DOHH2 (cell line): ENCODE results near the gene MLLT6.

Experiments used
- H3F3A ChIP-seq: fragments of 200-600 bp; sonication (generic), shearing (Covaris generic); 2 replicates; pipeline ENCODE4 v1.6.0; 2016; ENCODE audit warnings: antibody characterized with exemption, mild to moderate bottlenecking; ENCODE audit not compliant: control insufficient read depth, insufficient read depth
- H3K27ac ChIP-seq: fragments of 200-600 bp; sonication (generic); 2 replicates; pipeline ENCODE4 v1.5.1; 2014; ENCODE audit warnings: low read depth, mild to moderate bottlenecking, low read length, moderate library complexity
- H3K27me3 ChIP-seq: fragments of 200-600 bp; sonication (generic); 2 replicates; pipeline ENCODE4 v1.6.1; 2014; ENCODE audit warnings: mild to moderate bottlenecking, low read length, mixed read lengths; ENCODE audit not compliant: control insufficient read depth
- H3K36me3 ChIP-seq: fragments of 200-600 bp; sonication (generic); 2 replicates; pipeline ENCODE4 v1.6.1; 2014; ENCODE audit warnings: mild to moderate bottlenecking, low read length, moderate library complexity, mixed read lengths; ENCODE audit not compliant: control insufficient read depth
- H3K4me1 ChIP-seq: fragments of 200-600 bp; sonication (generic); 2 replicates; pipeline ENCODE4 v1.6.1; 2014; ENCODE audit warnings: mild to moderate bottlenecking, low read length, mixed read lengths; ENCODE audit not compliant: control insufficient read depth
- H3K4me2 ChIP-seq: fragments of 200-600 bp; sonication (generic); 2 replicates; pipeline ENCODE4 v1.6.0; 2014; ENCODE audit warnings: mild to moderate bottlenecking, low read length, moderate library complexity
- H3K4me3 ChIP-seq: fragments of 200-600 bp; sonication (generic); 2 replicates; pipeline ENCODE4 v1.5.1; 2014; ENCODE audit warnings: mild to moderate bottlenecking, low read length, mixed read lengths
- H3K79me2 ChIP-seq: fragments of 200-600 bp; sonication (generic); 2 replicates; pipeline ENCODE4 v1.6.1; 2014; ENCODE audit warnings: mild to moderate bottlenecking, low read length, mixed read lengths; ENCODE audit not compliant: control insufficient read depth
- H3K9me2 ChIP-seq: fragments of 200-600 bp; sonication (generic); replicated peaks from 2 replicates; pipeline ENCODE4 v1.6.1; 2014; ENCODE audit warnings: mild to moderate bottlenecking, low read length, mixed read lengths; ENCODE audit not compliant: control insufficient read depth
- H3K9me3 ChIP-seq: fragments of 200-600 bp; sonication (generic); 2 replicates; pipeline ENCODE4 v1.6.1; 2014; ENCODE audit warnings: antibody characterized with exemption, low read length, mixed read lengths; ENCODE audit not compliant: control insufficient read depth, insufficient read depth
- H4K20me1 ChIP-seq: fragments of 200-600 bp; sonication (generic); 2 replicates; pipeline ENCODE4 v1.6.0; 2014; ENCODE audit warnings: low read depth, mild to moderate bottlenecking, antibody characterized with exemption, low read length, moderate library complexity; ENCODE audit not compliant: control insufficient read depth, insufficient read depth
- EZH2phosphoT487 ChIP-seq: fragments of 200-600 bp; sonication (generic); IDR thresholded peaks from 2 replicates; pipeline ENCODE4 v1.6.1; 2017; ENCODE audit warnings: borderline replicate concordance, mild to moderate bottlenecking, antibody characterized with exemption, low read length, moderate library complexity, mixed read lengths
- TF ChIP-seq, protein P1 (sequence below): fragments of 200-600 bp; sonication (generic); IDR thresholded peaks from one replicate; pipeline ENCODE4 v1.5.1; 2014; ENCODE audit warnings: antibody characterized with exemption, mild to moderate bottlenecking, low read depth, low read length; ENCODE audit not compliant: poor library complexity, severe bottlenecking

MLLT6 gene

DNA sequence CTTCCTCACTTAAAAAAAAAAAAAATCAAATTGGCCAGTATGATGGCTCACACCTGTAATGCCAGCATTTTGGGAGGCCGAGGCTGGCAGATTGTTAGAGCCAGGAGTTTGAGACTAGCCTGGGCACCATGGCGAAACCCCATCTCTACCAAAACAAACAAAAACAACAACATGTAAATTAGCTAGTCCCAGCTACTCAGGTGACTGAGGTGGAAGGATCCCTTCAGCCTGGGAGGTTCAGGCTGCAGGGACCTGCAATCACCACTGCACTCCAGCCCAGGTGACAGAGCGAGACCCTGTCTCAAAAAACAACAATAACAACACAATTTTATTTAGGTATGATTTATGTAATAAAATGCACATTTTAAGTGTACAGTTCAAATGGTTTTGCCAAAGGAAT is 24.0 kb upstream of the MLLT6 start:
- Histone ChIP-seq H3F3A (no peaks in the 10 kb centered on the region), H3K9me3 (no peaks in the 10 kb centered on the region), H3K4me2 (no peak overlapping the region), H3K27me3 (peaks cover 5% of the 10 kb centered on the region), H3K9me2 (no peaks in the 10 kb centered on the region), H3K36me3 (no peaks in the 10 kb centered on the region), H3K27ac (no peak overlapping the region), H4K20me1 (no peaks in the 10 kb centered on the region), H3K4me1 (peaks cover 25% of the 10 kb centered on the region), H3K79me2 (no peaks in the 10 kb centered on the region), H3K4me3 (no peak overlapping the region)
- TF ChIP-seq, protein P1, sequence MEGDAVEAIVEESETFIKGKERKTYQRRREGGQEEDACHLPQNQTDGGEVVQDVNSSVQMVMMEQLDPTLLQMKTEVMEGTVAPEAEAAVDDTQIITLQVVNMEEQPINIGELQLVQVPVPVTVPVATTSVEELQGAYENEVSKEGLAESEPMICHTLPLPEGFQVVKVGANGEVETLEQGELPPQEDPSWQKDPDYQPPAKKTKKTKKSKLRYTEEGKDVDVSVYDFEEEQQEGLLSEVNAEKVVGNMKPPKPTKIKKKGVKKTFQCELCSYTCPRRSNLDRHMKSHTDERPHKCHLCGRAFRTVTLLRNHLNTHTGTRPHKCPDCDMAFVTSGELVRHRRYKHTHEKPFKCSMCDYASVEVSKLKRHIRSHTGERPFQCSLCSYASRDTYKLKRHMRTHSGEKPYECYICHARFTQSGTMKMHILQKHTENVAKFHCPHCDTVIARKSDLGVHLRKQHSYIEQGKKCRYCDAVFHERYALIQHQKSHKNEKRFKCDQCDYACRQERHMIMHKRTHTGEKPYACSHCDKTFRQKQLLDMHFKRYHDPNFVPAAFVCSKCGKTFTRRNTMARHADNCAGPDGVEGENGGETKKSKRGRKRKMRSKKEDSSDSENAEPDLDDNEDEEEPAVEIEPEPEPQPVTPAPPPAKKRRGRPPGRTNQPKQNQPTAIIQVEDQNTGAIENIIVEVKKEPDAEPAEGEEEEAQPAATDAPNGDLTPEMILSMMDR, result no peak
- no peak for TF ChIP-seq EZH2phosphoT487

DNA sequence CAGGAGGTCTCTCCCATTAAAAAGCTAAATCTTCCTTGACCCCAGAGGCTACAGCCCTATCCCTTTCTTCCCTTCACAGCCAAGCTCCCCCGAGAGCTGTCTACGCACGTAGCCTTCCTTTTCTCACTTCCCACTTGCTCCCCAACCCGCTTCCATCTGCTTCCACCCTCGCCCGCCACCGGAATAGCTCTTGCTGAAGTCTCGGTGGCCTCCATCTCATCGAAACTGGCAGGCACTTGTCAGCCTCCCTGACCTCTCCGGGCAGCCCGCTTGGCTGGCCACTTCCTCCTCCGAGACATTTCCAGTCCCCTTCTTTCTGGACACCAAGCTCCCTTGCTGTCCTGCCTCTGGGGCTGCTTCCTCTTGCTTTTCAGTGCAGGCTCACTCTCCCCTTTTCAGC is 19.6 kb upstream of the MLLT6 start:
- Histone ChIP-seq H3F3A (no peaks in the 10 kb centered on the region), H3K4me2 (no peak overlapping the region), H3K36me3 (no peaks in the 10 kb centered on the region), H3K27ac (no peak overlapping the region), H3K79me2 (no peaks in the 10 kb centered on the region), H3K4me3 (no peak overlapping the region), H4K20me1 (no peaks in the 10 kb centered on the region), H3K4me1 (peaks cover 10% of the 10 kb centered on the region), H3K27me3 (peaks cover 8% of the 10 kb centered on the region), H3K9me2 (no peaks in the 10 kb centered on the region), H3K9me3 (no peaks in the 10 kb centered on the region)
- TF ChIP-seq, protein P1, result no peak

DNA sequence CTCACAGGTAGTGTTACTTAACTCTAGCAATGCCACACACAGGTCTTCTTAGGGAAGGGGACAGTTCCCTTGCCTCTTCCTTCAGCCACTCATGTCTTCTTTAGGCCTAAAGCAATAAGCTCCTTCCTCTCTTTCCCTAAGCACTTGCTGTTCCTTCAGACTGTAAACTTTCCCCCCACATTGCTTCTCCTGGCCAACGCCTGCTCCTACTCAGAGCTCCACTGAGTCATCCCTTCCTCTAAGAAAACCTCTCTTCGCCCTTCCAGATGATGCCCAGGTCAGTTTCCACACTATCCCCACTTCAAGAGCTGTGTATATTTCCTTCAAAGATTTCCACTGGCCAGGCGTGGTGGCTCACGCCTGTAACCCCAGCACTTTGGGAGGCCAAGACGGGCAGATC is 17.8 kb upstream of the MLLT6 start:
- H3K4me2 ChIP-seq, result no peak overlapping the region
- no peaks in the 10 kb centered on the region for H3K36me3 ChIP-seq
- TF ChIP-seq, protein P1, result no peak
- no peak for TF ChIP-seq EZH2phosphoT487
- H3K79me2 ChIP-seq, result no peaks in the 10 kb centered on the region
- H3K4me1 ChIP-seq, result peaks cover 7% of the 10 kb centered on the region
- no peaks in the 10 kb centered on the region for H3K9me3 ChIP-seq
- no peak overlapping the region for H3K27ac ChIP-seq
- H4K20me1 ChIP-seq, result no peaks in the 10 kb centered on the region
- no peak overlapping the region for H3K4me3 ChIP-seq
- H3F3A ChIP-seq, result no peaks in the 10 kb centered on the region
- H3K9me2 ChIP-seq, result no peaks in the 10 kb centered on the region
- peaks cover 11% of the 10 kb centered on the region for H3K27me3 ChIP-seq

DNA sequence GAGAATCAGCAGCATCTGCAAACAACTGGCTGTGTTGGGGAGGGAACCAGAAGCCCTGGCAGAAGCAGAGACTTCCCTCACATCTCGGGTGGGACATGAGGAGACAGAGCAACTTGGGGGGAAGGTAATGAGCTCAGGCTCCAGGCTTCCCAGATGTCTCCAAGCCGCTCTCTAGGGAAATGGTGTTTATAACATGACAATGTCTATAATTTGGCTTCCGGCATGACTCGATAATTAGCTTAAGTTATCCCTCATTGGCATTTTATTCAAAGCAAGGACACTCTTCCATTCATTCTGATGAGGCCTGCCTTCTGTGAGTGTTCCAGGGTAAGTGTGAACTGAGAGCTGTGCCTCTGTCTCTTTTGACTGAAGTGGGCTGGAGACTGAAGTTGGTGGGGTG is 14.7 kb upstream of the MLLT6 start:
- Histone ChIP-seq H3K4me2 (no peak overlapping the region), H3K27ac (no peak overlapping the region), H4K20me1 (no peaks in the 10 kb centered on the region), H3K4me1 (no peaks in the 10 kb centered on the region), H3K9me3 (no peaks in the 10 kb centered on the region), H3K79me2 (no peaks in the 10 kb centered on the region), H3K27me3 (peaks cover 8% of the 10 kb centered on the region), H3K9me2 (no peaks in the 10 kb centered on the region), H3F3A (no peaks in the 10 kb centered on the region), H3K4me3 (no peak overlapping the region), H3K36me3 (no peaks in the 10 kb centered on the region)
- no peak for TF ChIP-seq EZH2phosphoT487
- TF ChIP-seq, protein P1, result no peak
